GM18867 (cell line): ENCODE measurements around the gene C16orf87.
"Not testable (repeated sequence)": the region's sequence is repeated elsewhere in the genome, so short reads cannot be mapped to it uniquely, and the experiment has no call there.

Experiments used
- ATAC-seq: cut with Tn5 transposase; IDR thresholded peaks from one replicate; pipeline ENCODE4 v1.9.1; 2021; ENCODE audit warnings: mild to moderate bottlenecking, moderate library complexity; ENCODE audit not compliant: unreplicated experiment

Gene C16orf87

GRCh38 chr16:46801428-46802049, 29.4 kb downstream of the C16orf87 start:
- no peak for ATAC-seq

GRCh38 chr16:46800494-46800893, 30.5 kb downstream of the C16orf87 start:
- no peak for ATAC-seq

GRCh38 chr16:46797501-46797900, 33.5 kb downstream of the C16orf87 start:
- ATAC-seq, result no peak

- ATAC-seq, result no peak
These were observed 34.2 kb downstream of the C16orf87 start for GRCh38 chr16:46796764-46797269.

GRCh38 chr16:46793841-46794240, 37.1 kb downstream of the C16orf87 start:
- ATAC-seq, result no peak

GRCh38 chr16:46790599-46791270, 40.2 kb downstream of the C16orf87 start:
- ATAC-seq, result no peak

- peak; percentile 83 for ATAC-seq
These were observed 41.2 kb downstream of the C16orf87 start for GRCh38 chr16:46789499-46790414.

GRCh38 chr16:46788891-46789474, 42.0 kb downstream of the C16orf87 start:
- no peak for ATAC-seq

GRCh38 chr16:46787909-46788308, 43.1 kb downstream of the C16orf87 start:
- ATAC-seq, result peak; percentile 32

GRCh38 chr16:46785076-46785845, 45.7 kb downstream of the C16orf87 start:
- ATAC-seq, result no peak

- ATAC-seq, result not testable (repeated sequence)
These were observed 46.4 kb downstream of the C16orf87 start for GRCh38 chr16:46784569-46784968.

- no peak for ATAC-seq
These were observed 47.2 kb downstream of the C16orf87 start for GRCh38 chr16:46783800-46784199.

GRCh38 chr16:46782320-46782719, 48.7 kb downstream of the C16orf87 start:
- no peak for ATAC-seq

- ATAC-seq, result no peak
These were observed 53.2 kb downstream of the C16orf87 start for GRCh38 chr16:46777804-46778203.

GRCh38 chr16:46775214-46775613, 55.8 kb downstream of the C16orf87 start:
- peak; percentile 9 for ATAC-seq

- peak; percentile 71 for ATAC-seq
These were observed 56.2 kb downstream of the C16orf87 start for GRCh38 chr16:46774743-46775177.

GRCh38 chr16:46772463-46772862, 58.5 kb downstream of the C16orf87 start:
- no peak for ATAC-seq

- no peak for ATAC-seq
These were observed 62.2 kb downstream of the C16orf87 start for GRCh38 chr16:46768809-46769208.

- no peak for ATAC-seq
These were observed 65.9 kb downstream of the C16orf87 start for GRCh38 chr16:46765050-46765449.

- ATAC-seq, result no peak
These were observed 67.8 kb downstream of the C16orf87 start for GRCh38 chr16:46763147-46763546.
